Measurements from ENCODE around the gene TNFAIP3.

DNA sequence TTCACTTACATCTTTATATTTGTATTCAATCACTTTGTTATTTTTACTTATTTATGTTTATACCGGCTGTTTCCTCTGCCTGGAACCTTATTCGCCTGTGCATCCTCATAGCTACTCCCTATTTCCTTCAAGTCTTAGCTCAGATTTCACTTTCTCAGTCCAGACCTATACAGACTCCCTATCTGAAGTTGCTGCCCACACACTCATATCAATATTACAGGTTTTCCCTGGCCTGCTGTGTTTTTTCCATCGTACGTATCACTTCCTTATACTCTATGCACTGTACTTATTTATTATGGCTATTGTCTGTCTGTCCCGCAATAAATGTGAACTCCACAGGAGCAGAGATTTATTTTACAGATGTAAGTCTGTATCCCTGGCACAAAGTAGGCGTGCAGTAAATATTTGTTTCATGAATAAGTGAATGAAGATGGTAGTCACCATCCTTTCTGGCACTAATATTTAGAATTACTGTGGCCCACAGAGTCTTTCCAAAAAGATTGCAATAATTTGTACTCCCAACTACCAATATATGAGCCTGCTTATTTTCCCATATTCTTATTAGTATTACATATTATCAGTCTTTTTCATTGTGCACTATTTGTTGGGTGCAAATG lies 64.9 kb downstream of the TNFAIP3 start:
- no peak for TF ChIP-seq EZH2 (IDR thresholded peaks at IDR 0.05; ENCODE audit: borderline replicate concordance)
- no peak for TF ChIP-seq CTCF (IDR thresholded peaks at IDR 0.05; ENCODE audit: poor library complexity)
- no peak for TF ChIP-seq EZH2phosphoT487 (IDR thresholded peaks at IDR 0.05; ENCODE audit: low read depth, severe bottlenecking, unreplicated experiment)

Data from hepatocyte (in vitro differentiated cells).